Superior temporal gyrus (tissue), 1 donor: ENCODE measurements around the gene LMAN2L.

Experiments
- DNase-seq: peaks from one replicate; pipeline ENCODE4 v3.0.0-alpha.2; 2016; ENCODE audit errors: extremely low spot score

LMAN2L gene

GRCh38 chr2:96703021-96703751 lies 36.7 kb downstream of the LMAN2L start:
- no peak for DNase-seq

DNA sequence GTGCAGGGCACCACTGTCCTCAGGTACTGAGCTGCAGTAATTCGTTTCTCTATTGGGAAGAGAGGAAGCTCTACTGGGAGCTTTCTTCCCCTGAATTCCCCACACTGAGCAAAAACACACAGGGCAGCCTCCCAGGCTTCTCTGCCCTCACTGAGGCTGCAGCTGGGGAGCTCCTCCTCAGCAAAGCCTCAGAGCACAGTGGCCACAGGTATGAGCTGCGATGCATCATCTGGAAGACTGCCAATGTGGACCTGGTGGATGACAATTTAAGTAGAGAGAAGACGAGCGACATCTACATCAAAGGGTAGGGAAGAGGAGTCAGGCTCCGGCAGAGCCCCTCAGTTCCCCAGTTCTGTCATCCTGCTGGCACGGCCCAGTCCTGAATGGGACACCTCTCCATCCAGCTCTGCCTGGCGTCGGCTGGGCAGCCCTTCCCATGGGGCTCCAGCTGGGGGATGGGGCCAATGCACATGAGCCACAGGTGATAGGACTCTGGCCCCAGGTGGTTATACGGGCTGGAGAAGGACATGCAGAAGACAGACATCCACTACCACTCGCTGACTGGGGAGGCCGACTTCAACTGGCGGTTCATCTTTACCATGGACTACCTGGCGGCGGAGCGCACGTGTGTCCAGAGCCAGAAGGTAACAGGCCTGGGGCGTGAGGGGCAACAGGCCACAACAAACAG lies 37.6 kb downstream of the LMAN2L start:
- DNase-seq = no peak

- no peak for DNase-seq
Measured at GRCh38 chr2:96701636-96702035, 38.2 kb downstream of the LMAN2L start.

GRCh38 chr2:96700086-96700485 lies 39.8 kb downstream of the LMAN2L start:
- DNase-seq = no peak

DNA sequence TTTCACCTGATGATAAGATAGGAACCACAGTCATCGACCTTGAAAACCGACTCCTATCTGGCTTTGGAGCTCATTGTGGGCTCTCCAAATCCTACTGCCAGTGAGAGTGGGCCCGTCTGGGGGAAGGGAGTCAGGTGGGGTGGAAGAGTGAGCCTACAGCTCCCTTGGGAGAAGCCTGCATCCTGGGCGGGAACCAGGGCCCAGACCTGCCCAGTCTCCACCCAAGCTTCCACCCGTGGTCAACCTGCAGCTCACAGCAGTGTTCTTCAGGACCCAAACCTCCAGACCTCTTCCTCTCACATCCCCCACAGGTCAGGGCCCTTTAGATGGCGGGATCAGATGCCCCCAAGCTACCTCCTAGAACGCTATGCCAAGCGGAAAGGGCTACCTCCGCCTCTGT lies 40.2 kb downstream of the LMAN2L start:
- DNase-seq = no peak

DNA sequence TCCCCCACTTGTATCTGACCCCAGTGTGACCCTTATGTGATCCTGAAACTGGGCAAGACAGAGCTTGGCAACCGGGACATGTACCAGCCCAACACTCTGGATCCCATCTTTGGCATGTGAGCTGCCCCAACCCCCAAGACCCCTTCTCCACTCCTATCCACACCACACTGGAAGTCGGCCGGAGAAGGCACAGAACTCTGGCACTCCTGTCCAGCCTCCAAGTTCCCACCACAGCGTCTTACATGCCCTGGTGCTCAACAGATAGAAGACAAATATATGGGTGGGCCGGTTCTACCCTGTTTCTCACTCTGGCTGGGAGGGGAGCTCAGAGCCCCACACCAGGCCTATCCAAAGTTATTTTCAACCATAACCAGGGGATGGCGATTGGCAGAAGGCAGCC lies 40.8 kb downstream of the LMAN2L start:
- DNase-seq = no peak

DNA sequence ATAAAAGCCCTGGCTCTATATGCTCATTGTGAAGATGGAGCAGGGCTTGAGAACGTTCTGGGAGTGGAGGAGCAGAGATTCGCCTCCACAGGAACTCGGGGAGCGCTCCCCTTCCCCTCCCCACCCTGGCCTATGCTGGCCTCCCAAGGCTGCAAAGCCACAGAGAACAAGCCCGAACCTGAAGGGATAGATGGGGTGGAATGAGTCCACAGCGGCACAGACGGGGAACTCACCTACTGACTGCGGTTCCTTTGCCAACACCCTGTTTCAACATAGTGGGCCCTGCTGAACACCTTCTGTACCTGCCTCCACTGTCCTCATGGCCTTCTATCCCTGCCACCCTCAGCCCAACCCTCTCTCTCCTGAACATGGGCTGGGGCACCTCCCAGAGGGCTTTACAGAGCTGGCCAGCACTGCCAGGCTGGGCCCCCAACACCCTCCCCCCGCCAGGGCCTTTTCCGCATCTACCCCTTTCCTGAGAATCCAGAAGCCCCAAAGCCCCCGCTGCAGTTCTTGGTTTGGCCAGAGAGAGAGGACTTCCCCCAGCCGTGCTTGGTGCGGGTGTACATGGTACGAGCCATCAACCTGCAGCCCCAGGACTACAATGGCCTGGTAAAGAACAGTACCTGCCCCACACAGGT lies 41.5 kb downstream of the LMAN2L start:
- no peak for DNase-seq

GRCh38 chr2:96697476-96697875 lies 42.4 kb downstream of the LMAN2L start:
- no peak for DNase-seq

- DNase-seq = no peak
Measured at GRCh38 chr2:96695602-96696001, 44.3 kb downstream of the LMAN2L start.

DNA sequence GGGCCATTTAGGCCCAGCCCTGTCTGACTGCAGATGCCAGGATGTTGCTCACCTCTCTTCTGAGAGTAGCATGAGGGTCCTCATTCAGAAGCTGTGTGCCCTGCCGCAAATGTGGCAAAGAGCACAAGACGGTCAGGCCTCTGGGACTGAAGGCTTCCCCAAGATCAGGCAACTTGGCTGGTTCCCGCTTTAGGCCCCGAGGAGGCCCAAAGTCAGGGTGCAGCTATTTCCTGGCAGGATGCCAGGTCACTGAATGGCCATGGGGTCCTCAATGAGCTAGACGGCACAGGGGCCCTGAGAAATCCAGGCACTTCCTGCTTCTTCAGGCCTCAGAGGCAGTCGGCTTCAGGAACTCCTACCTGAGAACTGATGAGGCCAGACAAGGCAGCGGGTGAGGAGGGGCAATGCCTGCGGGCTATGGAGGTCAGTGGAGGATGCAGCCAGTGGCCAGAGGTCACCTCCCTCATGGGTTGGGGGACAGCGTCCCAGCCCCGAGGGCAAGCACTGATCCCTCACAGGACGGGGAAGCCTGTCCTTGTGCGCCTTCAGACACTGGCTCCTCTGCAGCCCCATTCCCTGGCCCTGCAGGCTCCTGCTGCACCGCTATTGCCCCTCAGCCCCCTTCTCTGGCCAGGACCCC lies 44.9 kb downstream of the LMAN2L start:
- no peak for DNase-seq

GRCh38 chr2:96694279-96694678 lies 45.6 kb downstream of the LMAN2L start:
- no peak for DNase-seq

DNA sequence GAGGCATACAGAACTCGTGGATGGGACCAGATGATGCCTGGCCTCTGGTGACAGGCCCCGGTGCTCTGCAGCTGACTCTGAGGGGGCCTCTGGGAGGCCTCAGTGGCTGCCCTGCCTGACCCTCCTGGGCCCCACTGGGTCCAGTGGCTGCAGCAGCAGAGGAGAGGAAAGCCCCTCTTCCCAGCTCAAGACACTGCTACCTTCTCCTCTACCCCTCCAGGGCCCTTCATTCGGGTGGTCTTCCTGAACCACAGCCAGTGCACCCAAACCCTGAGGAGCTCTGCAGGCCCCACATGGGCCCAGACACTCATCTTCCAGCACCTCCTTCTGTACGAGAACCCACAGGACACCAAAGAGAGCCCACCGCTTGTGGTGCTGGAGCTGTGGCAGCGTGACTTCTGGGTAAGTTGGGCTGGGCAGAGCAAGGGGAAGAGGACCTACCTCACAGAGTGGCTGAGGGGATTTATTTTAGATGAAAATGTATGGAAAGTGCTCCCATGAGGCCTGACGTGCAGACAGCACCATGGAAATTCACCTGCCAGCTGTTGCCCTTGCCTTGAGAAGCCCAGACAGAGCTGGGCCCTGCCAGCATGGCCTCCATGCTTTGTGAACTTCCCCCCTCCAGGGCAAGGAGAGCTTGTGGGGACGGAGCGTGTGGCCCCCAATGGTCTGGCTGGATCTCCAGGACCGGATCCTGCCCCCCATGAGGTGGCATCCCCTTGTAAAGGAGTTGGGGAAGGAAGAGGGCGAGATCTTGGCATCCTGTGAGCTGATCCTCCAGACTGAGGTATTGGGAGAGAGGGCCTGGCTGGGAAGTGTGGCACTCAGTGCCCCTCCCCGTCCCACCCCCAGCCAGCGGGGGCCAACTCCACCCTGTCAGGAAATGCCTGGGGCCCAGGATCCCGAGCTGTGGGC lies 46.3 kb downstream of the LMAN2L start:
- no peak for DNase-seq

DNA sequence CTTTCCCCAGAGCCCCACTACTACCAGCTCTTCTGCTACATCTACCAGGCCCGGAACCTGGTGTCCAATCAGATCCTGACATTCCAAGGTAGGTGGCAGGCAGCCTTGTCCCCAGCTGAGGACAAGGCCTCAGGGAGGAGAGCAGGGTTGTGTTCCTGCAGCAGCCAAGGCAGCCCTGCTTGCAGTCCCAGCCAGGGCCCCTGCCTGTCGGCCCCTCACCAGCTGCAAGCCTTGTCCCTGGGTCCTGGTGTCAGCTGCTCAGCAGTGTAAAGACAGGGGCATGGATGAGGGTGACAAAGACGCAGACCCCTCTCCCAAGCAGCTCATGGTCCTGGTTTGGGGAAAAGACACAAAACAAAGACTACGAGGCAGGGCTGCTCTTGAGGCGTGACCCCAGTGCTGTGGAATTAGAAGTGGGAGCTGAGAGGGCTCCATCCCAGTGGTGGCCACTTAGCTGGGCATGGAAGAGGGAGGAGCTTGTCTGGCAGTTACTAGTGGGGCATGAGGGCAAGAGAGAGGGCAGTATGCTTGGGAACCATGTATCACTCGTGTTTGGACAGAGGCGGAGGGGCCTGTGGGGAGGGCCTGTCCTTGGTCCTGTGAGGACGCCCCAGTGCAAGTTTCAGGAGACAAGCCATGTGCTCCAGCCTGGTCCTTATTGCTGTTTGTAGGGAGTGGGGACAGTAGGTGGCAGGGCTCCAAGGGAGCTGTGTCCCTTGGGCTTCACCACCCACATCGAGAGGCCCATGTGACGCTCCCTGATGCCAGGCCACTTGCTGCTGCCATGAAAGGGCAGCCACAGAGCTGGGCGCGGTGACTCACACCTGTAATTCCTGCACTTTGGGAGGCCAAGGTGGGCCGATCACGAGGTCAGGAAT lies 47.5 kb downstream of the LMAN2L start:
- no peak for DNase-seq

GRCh38 chr2:96691022-96691612 lies 48.7 kb downstream of the LMAN2L start:
- DNase-seq = no peak

DNA sequence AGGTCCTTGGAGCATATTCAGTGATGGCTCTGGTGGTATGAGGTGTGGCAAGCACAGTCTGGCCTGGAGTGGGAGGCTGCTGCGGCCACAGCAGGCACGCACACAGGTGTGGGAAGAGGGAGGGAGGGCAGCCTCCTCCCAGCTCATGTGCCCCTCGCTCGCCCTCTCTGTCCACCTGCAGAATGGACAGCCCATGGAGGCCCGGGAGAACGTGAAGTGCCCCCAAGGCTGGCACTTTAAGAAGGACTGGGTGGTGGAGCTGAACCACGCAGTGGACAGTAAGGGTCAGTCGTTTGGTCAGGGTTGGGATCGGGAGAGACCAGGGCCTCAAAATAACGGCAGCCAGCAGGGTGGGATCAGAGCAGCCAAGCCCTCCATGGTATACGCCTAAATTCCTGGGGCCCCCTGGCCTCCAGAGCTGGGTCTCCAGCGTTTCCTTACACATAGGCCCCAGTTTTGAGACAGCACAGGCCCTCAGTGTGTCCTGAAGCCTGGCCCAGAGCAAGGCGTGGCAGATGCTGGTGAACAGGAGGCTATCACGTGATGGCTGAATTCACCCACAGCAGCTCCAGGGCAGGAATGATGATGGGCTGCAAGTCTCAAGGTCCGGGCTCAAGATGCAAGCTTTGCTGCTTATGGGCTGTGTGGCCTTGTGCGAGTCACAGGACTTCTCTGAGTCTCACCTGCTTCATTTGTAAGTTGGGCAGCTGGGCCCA lies 49.4 kb downstream of the LMAN2L start:
- no peak for DNase-seq

GRCh38 chr2:96689431-96689991 lies 50.4 kb downstream of the LMAN2L start:
- no peak for DNase-seq

DNA sequence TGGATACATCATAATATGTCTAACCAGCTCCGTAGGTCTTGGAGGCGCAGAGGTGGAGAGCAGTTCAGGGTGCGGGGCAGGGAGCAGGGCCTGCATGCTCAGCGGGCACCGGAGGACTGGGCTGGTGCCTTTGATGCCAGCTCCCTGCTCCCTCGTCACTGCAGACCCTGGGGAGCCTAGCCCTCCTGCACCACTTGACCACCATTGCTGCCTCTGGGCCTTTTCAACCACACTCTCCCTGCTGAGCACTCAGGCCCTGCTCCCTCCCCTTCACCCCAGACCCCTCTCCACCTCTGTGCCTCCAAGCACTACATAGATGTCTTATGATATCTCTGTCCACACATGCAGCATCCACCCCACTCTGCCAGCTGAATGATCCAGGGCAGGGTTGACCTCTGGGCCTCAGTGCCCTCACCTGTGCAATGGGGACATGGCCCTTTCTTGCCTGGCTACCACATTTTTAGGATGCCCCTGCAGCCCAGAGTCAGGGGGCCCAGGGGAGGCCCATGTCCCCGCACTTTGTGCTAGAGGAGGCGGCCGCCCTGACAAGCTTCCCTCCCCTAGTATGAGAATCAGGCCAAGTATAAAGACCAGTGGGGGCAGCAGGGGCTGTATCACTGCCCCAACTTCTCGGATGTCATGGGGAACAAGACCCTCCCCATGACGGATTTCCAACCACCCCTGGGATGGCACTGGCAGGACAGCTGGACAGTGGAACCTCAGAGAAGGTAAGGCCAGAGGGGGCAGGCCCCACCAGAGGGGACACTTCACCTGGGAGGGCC lies 51.0 kb downstream of the LMAN2L start:
- no peak for DNase-seq
